SK-N-SH treated with all-trans-retinoic acid at 6 μM for 48 hours (cell line): Measurements from ENCODE around the gene ARHGAP4.

ENCODE experiments used
- ATAC-seq: fragments of 200-7000 bp; cut with Tn5 transposase; 3 replicates; pipeline ENCODE4 v1.9.1; 2020; ENCODE audit warnings: mild to moderate bottlenecking, moderate library complexity
- ARNTL ChIP-seq: fragments of 450-650 bp; formaldehyde crosslinking; IDR thresholded peaks from 2 replicates; pipeline ENCODE4 v1.5.0; 2020; ENCODE audit warnings: low read depth, mild to moderate bottlenecking, moderate library complexity, borderline replicate concordance
- BACH2 ChIP-seq: fragments of 250-450 bp; sonication (Bioruptor Pico); IDR thresholded peaks from 2 replicates; pipeline ENCODE4 v1.9.0; 2021; ENCODE audit warnings: mild to moderate bottlenecking, borderline replicate concordance
- CREB5 ChIP-seq: fragments of 250-450 bp; sonication (Bioruptor Pico); IDR thresholded peaks from 2 replicates; pipeline ENCODE4 v1.5.1; 2020; ENCODE audit warnings: low read depth, mild to moderate bottlenecking, moderate library complexity
- CSDC2 ChIP-seq: fragments of 250-450 bp; sonication (Bioruptor Pico); IDR thresholded peaks from 2 replicates; pipeline ENCODE4 v1.5.0; 2020; ENCODE audit warnings: mild to moderate bottlenecking, moderate library complexity
- CSRNP3 ChIP-seq: fragments of 250-450 bp; sonication (Bioruptor Pico); IDR thresholded peaks from 2 replicates; pipeline ENCODE4 v1.5.1; 2021; ENCODE audit warnings: mild to moderate bottlenecking, moderate library complexity
- ESRRG ChIP-seq: fragments of 250-450 bp; sonication (Bioruptor Pico); IDR thresholded peaks from 2 replicates; pipeline ENCODE4 v1.6.1; 2021; ENCODE audit warnings: mild to moderate bottlenecking
- GLIS3 ChIP-seq: fragments of 250-450 bp; sonication (Bioruptor Pico); IDR thresholded peaks from 2 replicates; pipeline ENCODE4 v1.5.0; 2020; ENCODE audit warnings: mild to moderate bottlenecking, moderate library complexity
- OSR1 ChIP-seq: fragments of 250-450 bp; sonication (Bioruptor Pico); IDR thresholded peaks from 2 replicates; pipeline ENCODE4 v1.8.0; 2022; ENCODE audit warnings: moderate library complexity, mild to moderate bottlenecking, inconsistent platforms
- PATZ1 ChIP-seq: fragments of 250-450 bp; sonication (Bioruptor Pico); IDR thresholded peaks from 2 replicates; pipeline ENCODE4 v1.8.0; 2020; ENCODE audit warnings: mild to moderate bottlenecking, moderate library complexity, borderline replicate concordance
- POU6F1 ChIP-seq: fragments of 250-450 bp; sonication (Bioruptor Pico); IDR thresholded peaks from 2 replicates; pipeline ENCODE4 v1.8.0; 2021; ENCODE audit warnings: low read depth, mild to moderate bottlenecking, moderate library complexity, borderline replicate concordance
- PPARA ChIP-seq: fragments of 250-450 bp; sonication (Bioruptor Pico); IDR thresholded peaks from 2 replicates; pipeline ENCODE4 v1.5.0; 2020; ENCODE audit warnings: mild to moderate bottlenecking, borderline replicate concordance
- RARB ChIP-seq: fragments of 250-450 bp; sonication (Bioruptor Pico); IDR thresholded peaks from 2 replicates; pipeline ENCODE4 v1.8.0; 2021; ENCODE audit warnings: mild to moderate bottlenecking, moderate library complexity
- TCF4 ChIP-seq: fragments of 250-450 bp; sonication (Bioruptor Pico); IDR thresholded peaks from 2 replicates; pipeline ENCODE4 v1.8.0; 2021; ENCODE audit warnings: mild to moderate bottlenecking, moderate library complexity, borderline replicate concordance
- TOX ChIP-seq: fragments of 250-450 bp; sonication (Bioruptor Pico); IDR thresholded peaks from 2 replicates; pipeline ENCODE4 v1.8.0; 2021; ENCODE audit warnings: mild to moderate bottlenecking, moderate library complexity, borderline replicate concordance
- TSHZ2 ChIP-seq: fragments of 250-450 bp; sonication (Bioruptor Pico); IDR thresholded peaks from 2 replicates; pipeline ENCODE4 v1.5.0; 2020; ENCODE audit warnings: mild to moderate bottlenecking, moderate library complexity
- ZC3H10 ChIP-seq: fragments of 250-450 bp; sonication (Bioruptor Pico); IDR thresholded peaks from 2 replicates; pipeline ENCODE4 v1.5.1; 2021; ENCODE audit warnings: mild to moderate bottlenecking, moderate library complexity
- ZFP3 ChIP-seq: fragments of 250-450 bp; sonication (Bioruptor Pico); IDR thresholded peaks from 2 replicates; pipeline ENCODE4 v1.5.0; 2020; ENCODE audit warnings: mild to moderate bottlenecking, moderate library complexity
- ZFP30 ChIP-seq: fragments of 450-650 bp; formaldehyde crosslinking; IDR thresholded peaks from 2 replicates; pipeline ENCODE4 v1.5.0; 2022; ENCODE audit warnings: mild to moderate bottlenecking, moderate library complexity
- ZNF565 ChIP-seq: fragments of 450-650 bp; formaldehyde crosslinking; conservative IDR thresholded peaks from 2 replicates; pipeline ENCODE4 v1.5.0; 2020; ENCODE audit warnings: low read depth, mild to moderate bottlenecking, moderate library complexity
- ZNF70 ChIP-seq: fragments of 450-650 bp; formaldehyde crosslinking; IDR thresholded peaks from 2 replicates; pipeline ENCODE4 v1.5.0; 2020; ENCODE audit warnings: mild to moderate bottlenecking, moderate library complexity

Gene ARHGAP4

GRCh38 chrX:153932220-153932915 is 6.3 kb upstream of the ARHGAP4 start:
- no peak for TF ChIP-seq ESRRG (CRISPR knock-in tag)
- TF ChIP-seq TSHZ2 = no peak
- TF ChIP-seq ARNTL = no peak
- TF ChIP-seq ZC3H10 (CRISPR knock-in tag) = no peak
- TF ChIP-seq OSR1 (CRISPR knock-in tag) = no peak
- no peak for TF ChIP-seq ZNF70 (CRISPR knock-in tag)
- no peak for TF ChIP-seq GLIS3 (CRISPR knock-in tag)
- no peak for TF ChIP-seq ZFP3
- TF ChIP-seq ZFP30 (CRISPR knock-in tag) = no peak
- TF ChIP-seq BACH2 (CRISPR knock-in tag) = no peak
- TF ChIP-seq ZNF565 (CRISPR knock-in tag) = no peak
- no peak for TF ChIP-seq CREB5 (CRISPR knock-in tag)
- no peak for ATAC-seq

- no peak for ATAC-seq
Measured at GRCh38 chrX:153931748-153932147, 5.7 kb upstream of the ARHGAP4 start.

GRCh38 chrX:153931151-153931550 is 5.1 kb upstream of the ARHGAP4 start:
- ATAC-seq = no peak
- TF ChIP-seq BACH2 (CRISPR knock-in tag) = no peak
- no peak for TF ChIP-seq RARB
- no peak for TF ChIP-seq TOX (CRISPR knock-in tag)
- TF ChIP-seq ARNTL = no peak

More at GRCh38 chrX:153931748-153932147, 5.7 kb upstream of the ARHGAP4 start:
- TF ChIP-seq ARNTL = no peak
- TF ChIP-seq CSDC2 (CRISPR knock-in tag) = no peak
- TF ChIP-seq TCF4 (CRISPR knock-in tag) = no peak

GRCh38 chrX:153930011-153930910 is 4.2 kb upstream of the ARHGAP4 start:
- no peak for ATAC-seq
- no peak for TF ChIP-seq PATZ1 (CRISPR knock-in tag)
- no peak for TF ChIP-seq TOX (CRISPR knock-in tag)
- no peak for TF ChIP-seq TSHZ2
- TF ChIP-seq TCF4 (CRISPR knock-in tag) = no peak
- no peak for TF ChIP-seq CREB5 (CRISPR knock-in tag)
- TF ChIP-seq CSRNP3 (CRISPR knock-in tag) = no peak
- no peak for TF ChIP-seq CSDC2 (CRISPR knock-in tag)
- TF ChIP-seq OSR1 (CRISPR knock-in tag) = no peak
- TF ChIP-seq RARB = no peak
- no peak for TF ChIP-seq ZFP30 (CRISPR knock-in tag)
- TF ChIP-seq POU6F1 = no peak
- TF ChIP-seq PPARA = no peak
- no peak for TF ChIP-seq ZFP3
